ENCODE data around the gene JMJD1C. TPM values are rescaled to one million over a fixed set of nuclear protein-coding genes. Genes with fewer than 3 reads are reported as not detected.

Gene JMJD1C
- total RNA-seq, 1 donor from 2014 or later: 89.2 TPM

GRCh38 chr10:63264617-63265221, 201.1 kb downstream of the JMJD1C start:
- no peak for DNase-seq (ENCODE audit: low spot score)

- no peak for DNase-seq (ENCODE audit: low spot score)
These were observed 203.2 kb downstream of the JMJD1C start for GRCh38 chr10:63262430-63263073.

GRCh38 chr10:63261496-63261895, 204.3 kb downstream of the JMJD1C start:
- no peak for DNase-seq (ENCODE audit: low spot score)

- no peak for DNase-seq (ENCODE audit: low spot score)
These were observed 204.9 kb downstream of the JMJD1C start for GRCh38 chr10:63260860-63261251.

GRCh38 chr10:63260103-63260859, 205.5 kb downstream of the JMJD1C start:
- DNase-seq (ENCODE audit: low spot score): no peak

- DNase-seq (ENCODE audit: low spot score): no peak
These were observed 206.7 kb downstream of the JMJD1C start for GRCh38 chr10:63258920-63259678.

- no peak for DNase-seq (ENCODE audit: low spot score)
These were observed 208.0 kb downstream of the JMJD1C start for GRCh38 chr10:63257778-63258177.

GRCh38 chr10:63256009-63256773, 209.6 kb downstream of the JMJD1C start:
- DNase-seq (ENCODE audit: low spot score): no peak

GRCh38 chr10:63255316-63255715, 210.5 kb downstream of the JMJD1C start:
- DNase-seq (ENCODE audit: low spot score): no peak

GRCh38 chr10:63253040-63253439, 212.7 kb downstream of the JMJD1C start:
- no peak for DNase-seq (ENCODE audit: low spot score)

- DNase-seq (ENCODE audit: low spot score): no peak
These were observed 213.5 kb downstream of the JMJD1C start for GRCh38 chr10:63252095-63252762.

- DNase-seq (ENCODE audit: low spot score): no peak
These were observed 215.7 kb downstream of the JMJD1C start for GRCh38 chr10:63250032-63250431.

- no peak for DNase-seq (ENCODE audit: low spot score)
These were observed 218.0 kb downstream of the JMJD1C start for GRCh38 chr10:63247771-63248170.

- no peak for DNase-seq (ENCODE audit: low spot score)
These were observed 219.4 kb downstream of the JMJD1C start for GRCh38 chr10:63246356-63246755.

GRCh38 chr10:63241841-63242281, 223.9 kb downstream of the JMJD1C start:
- DNase-seq (ENCODE audit: low spot score): no peak

GRCh38 chr10:63240807-63241206, 225.0 kb downstream of the JMJD1C start:
- DNase-seq (ENCODE audit: low spot score): no peak

GRCh38 chr10:63238501-63238900, 227.3 kb downstream of the JMJD1C start:
- DNase-seq (ENCODE audit: low spot score): no peak

GRCh38 chr10:63237396-63237795, 228.4 kb downstream of the JMJD1C start:
- no peak for DNase-seq (ENCODE audit: low spot score)

- DNase-seq (ENCODE audit: low spot score): no peak
These were observed 229.5 kb downstream of the JMJD1C start for GRCh38 chr10:63236113-63236935.

Measured in mesenteric fat pad (tissue), 1 donor.